Epithelial cell of proximal tubule (primary cell): Measurements from ENCODE around the gene PDIK1L. TPM values are rescaled to one million over a fixed set of nuclear protein-coding genes. Genes with fewer than 3 reads are reported as not detected.

Source experiments
- DNase-seq: peaks from one replicate; pipeline ENCODE4 v3.0.0-alpha.2; 2011; ENCODE audit warnings: low read depth
- H3K4me3 ChIP-seq: 2 replicates; pipeline ENCODE4 v1.5.1; 2011; ENCODE audit warnings: low read depth, mild to moderate bottlenecking, low read length
- CTCF ChIP-seq: conservative IDR thresholded peaks from 2 replicates; pipeline ENCODE4 v1.5.1; 2012; ENCODE audit warnings: low read depth, mild to moderate bottlenecking, low read length
- total RNA-seq: library from RNA; depleted of rRNA; stranded (reverse); fragments of >200 nt; gene quantifications from 2 replicates; pipeline ENCODE4 v1.2.3, GENCODE V29; 2015

The PDIK1L gene
- total RNA-seq, 1 donor from 2014 or later: 12.3 TPM

- no peak for DNase-seq
- TF ChIP-seq CTCF: no peak
These were observed 10.5 kb downstream of the PDIK1L start for GRCh38 chr1:26121854-26122773.

DNA sequence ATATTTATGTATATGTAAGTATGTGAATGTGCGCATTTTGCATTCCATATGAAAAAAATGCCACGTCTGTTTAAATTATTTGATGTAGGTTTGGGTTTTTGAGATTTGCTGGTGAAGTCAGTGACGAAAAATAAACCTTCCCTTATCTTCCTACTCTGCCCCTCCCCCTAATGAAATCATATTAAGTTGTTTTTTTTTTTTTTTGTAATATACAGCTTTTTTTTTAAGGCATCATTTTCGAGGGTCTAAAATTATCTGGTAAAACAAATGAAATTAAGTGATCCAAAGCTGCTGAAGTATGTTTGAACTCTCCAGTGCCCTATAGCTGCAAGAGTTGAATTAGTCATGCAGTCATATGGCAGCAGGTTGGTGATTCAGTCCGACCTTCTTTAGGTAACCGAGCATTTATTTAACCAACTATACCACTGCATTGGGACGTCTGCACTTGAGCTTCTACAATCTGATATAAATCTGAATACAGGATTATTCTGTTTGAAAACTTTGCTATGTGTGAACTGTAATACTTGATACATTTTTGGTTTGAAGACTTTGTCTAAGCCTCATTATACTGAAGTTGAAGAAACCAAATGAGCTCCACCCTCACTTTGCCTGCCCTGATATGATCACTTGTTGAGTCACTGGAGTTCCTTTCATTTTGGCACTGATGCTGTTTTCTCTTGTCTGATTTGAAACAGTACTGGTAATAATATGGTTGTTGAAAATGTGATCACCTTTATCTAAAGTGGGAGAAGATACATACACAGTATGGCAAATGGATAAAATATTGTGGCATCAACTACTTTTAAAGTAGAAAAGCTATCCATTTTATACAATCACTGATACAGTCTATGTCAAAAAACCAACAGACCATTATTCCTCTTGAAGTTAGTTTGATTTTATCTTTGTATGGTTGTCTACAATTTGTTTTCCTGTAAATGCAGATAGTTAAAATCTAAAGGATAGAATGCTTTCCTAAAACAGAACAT, 11.7 kb downstream of the PDIK1L start:
- no peak for TF ChIP-seq CTCF
- no peak overlapping the region for H3K4me3 ChIP-seq
- DNase-seq: no peak

More at GRCh38 chr1:26121854-26122773, 10.5 kb downstream of the PDIK1L start:
- H3K4me3 ChIP-seq: no peak overlapping the region

DNA sequence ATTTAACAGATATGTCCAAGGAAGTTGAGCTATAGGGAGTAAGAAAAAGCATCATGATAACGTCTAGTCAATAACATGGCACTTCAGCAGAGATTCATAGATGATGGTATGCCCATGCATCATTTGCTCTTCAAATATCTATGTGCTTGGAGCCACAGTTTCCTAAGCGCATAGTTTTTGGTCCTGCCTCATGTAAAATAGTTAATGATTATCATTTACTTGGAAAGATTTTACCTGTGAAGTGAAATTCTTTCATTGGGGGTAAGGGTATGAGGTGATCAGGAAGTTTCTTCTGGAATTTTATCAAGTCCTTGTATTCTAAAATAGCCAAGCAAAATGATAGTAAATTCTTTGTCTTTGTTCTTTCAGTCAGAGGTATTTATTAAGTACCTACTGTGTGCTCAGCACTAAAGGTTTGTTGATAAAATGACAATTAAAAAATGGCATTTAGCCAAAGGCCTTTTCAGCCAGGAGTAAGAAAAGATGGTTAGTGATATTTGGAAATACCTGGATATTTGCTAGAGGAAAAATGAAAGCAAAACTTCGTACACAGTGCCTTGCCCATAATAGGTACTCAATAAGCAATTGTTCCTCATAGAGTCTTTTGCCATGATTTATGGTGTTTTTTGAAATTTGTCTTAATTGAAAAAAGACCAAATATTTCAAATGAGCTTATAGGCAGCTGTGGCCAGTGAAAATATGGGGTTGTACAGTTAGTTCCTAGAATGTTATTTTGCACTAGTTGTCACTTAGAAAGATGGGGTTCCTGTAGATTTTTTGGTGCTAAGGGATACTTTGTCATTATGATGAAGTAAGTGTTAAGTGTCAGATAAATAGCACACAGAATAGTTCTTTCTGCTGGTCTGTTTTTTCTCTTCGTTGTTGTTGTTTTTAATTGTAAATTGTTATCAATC, 13.1 kb downstream of the PDIK1L start:
- no peak for TF ChIP-seq CTCF
- DNase-seq: no peak
- H3K4me3 ChIP-seq: no peak overlapping the region

DNA sequence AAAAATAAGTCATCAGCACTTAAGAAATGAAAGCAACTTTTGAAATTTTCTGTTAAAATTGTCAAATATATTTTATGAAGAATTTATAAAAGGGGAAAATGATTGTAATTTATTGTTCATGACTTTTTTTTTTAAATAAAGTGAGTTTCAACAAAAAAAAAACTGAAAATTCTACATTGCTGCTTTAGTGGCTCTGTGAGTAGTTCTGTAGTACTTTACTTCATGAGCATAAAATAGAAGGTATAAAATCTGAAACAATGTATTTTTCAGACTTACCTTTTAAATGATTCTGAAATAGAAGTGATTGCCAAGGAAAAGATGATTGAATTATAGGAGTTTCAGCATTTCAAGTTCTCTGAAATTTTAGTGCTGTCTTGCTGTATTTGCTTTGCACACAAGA, 13.8 kb downstream of the PDIK1L start:
- no peak for TF ChIP-seq CTCF
- no peak for DNase-seq
- no peak overlapping the region for H3K4me3 ChIP-seq

- no peak overlapping the region for H3K4me3 ChIP-seq
- no peak for DNase-seq
- no peak for TF ChIP-seq CTCF
These were observed 14.3 kb downstream of the PDIK1L start for GRCh38 chr1:26125946-26126320.

- DNase-seq: no peak
- TF ChIP-seq CTCF: no peak
- H3K4me3 ChIP-seq: no peak overlapping the region
These were observed 14.9 kb downstream of the PDIK1L start for GRCh38 chr1:26126321-26127084.
